HCT116 (cell line): ENCODE data around the gene DHRS7C. TPM values are rescaled to one million over a fixed set of nuclear protein-coding genes. Genes with fewer than 3 reads are reported as not detected.

Source experiments
- ATAC-seq: fragments of 200-7000 bp; cut with Tn5 transposase; 2 replicates; pipeline ENCODE4 v1.9.1; 2020; ENCODE audit warnings: mild to moderate bottlenecking, moderate library complexity
- BruUV-seq: library from RNA; stranded (reverse); fragments of 400-500 nt; replicated peaks from 2 replicates; lab custom pipeline; 2021; lab: Mats Ljungman, UMichigan
- CTCF ChIA-PET: fragments of 300-600 bp; sonication (Branson Sonifier 250); formaldehyde crosslinking; loops from one replicate; lab custom pipeline; 2021; ENCODE audit warnings: antibody characterized with exemption; lab: Charles Lee
- POLR2A ChIA-PET: fragments of 300-600, 350-600 bp; sonication (Branson Sonifier 250); formaldehyde crosslinking; loops from one replicate; lab custom pipeline; 2021; ENCODE audit warnings: antibody characterized with exemption; lab: Charles Lee
- RAD21 ChIA-PET, 2 experiments: fragments of 300-600 bp; sonication (Branson Sonifier 250); formaldehyde crosslinking; loops; one replicate each; lab custom pipeline; 2023; ENCODE audit warnings: low total read pairs in 2 of 2; ENCODE audit not compliant: uncharacterized antibody in 2 of 2, unreplicated experiment in 2 of 2, low non-redundant PET in 1 of 2; lab: Charles Lee
- DNase-seq: peaks from one replicate; pipeline ENCODE4 v3.0.0-alpha.2; 2010; ENCODE audit warnings: low read depth, low spot score
- H2AFZ ChIP-seq: fragments of 200-600 bp; shearing (Covaris generic), sonication (generic); 2 replicates; pipeline ENCODE4 v1.6.1; 2017; ENCODE audit warnings: low read depth, mixed run types, mixed read lengths, antibody characterized with exemption, low read length; ENCODE audit not compliant: poor library complexity, severe bottlenecking
- H3K27ac ChIP-seq: 2 replicates; pipeline ENCODE4 v1.5.1; 2012; ENCODE audit warnings: low read depth, low read length
- H3K27me3 ChIP-seq: fragments of 200-600 bp; sonication (generic); 2 replicates; pipeline ENCODE4 v1.6.1; 2016; ENCODE audit warnings: mixed run types, low read length, mixed read lengths; ENCODE audit not compliant: insufficient read depth
- H3K36me3 ChIP-seq, 2 experiments: fragments of 200-500 bp in 1 of 2; fragments of 200-600 bp in 1 of 2; sonication (Bioruptor generic) in 1 of 2; sonication (generic) in 1 of 2; 2 replicates each; pipeline versions ENCODE4 v1.5.1 to v1.6.1; 2014 to 2016; ENCODE audit warnings: low read length in 2 of 2, inconsistent platforms in 1 of 2, mixed read lengths in 1 of 2, mixed run types in 1 of 2; ENCODE audit not compliant: insufficient read depth in 2 of 2, control insufficient read depth in 1 of 2
- H3K4me1 ChIP-seq, 2 experiments: fragments of 200-600 bp in 1 of 2; sonication (generic) in 1 of 2; 2 replicates each; pipeline versions ENCODE4 v1.5.1 to v1.6.1; 2012 to 2017; ENCODE audit warnings: low read length in 2 of 2, inconsistent platforms in 1 of 2, mild to moderate bottlenecking in 1 of 2, mixed read lengths in 1 of 2, mixed run types in 1 of 2, moderate library complexity in 1 of 2; ENCODE audit not compliant: insufficient read depth in 2 of 2, control insufficient read depth in 1 of 2
- H3K4me2 ChIP-seq: fragments of 200-600 bp; sonication (generic); 2 replicates; pipeline ENCODE4 v1.6.1; 2017; ENCODE audit warnings: mixed run types, low read length, mixed read lengths
- H3K4me3 ChIP-seq, 2 experiments: fragments of 200-600 bp in 1 of 2; sonication (generic) in 1 of 2; replicated peaks in 1 of 2; 2 replicates each; pipeline ENCODE4 v1.5.1; 2011 to 2016; ENCODE audit warnings: low read length in 2 of 2, control low read depth in 1 of 2, low read depth in 1 of 2, mild to moderate bottlenecking in 1 of 2, mixed read lengths in 1 of 2, mixed run types in 1 of 2
- H3K79me2 ChIP-seq: fragments of 200-600 bp; sonication (generic); 2 replicates; pipeline ENCODE4 v1.6.1; 2017; ENCODE audit warnings: mild to moderate bottlenecking, mixed run types, low read length, moderate library complexity, mixed read lengths; ENCODE audit not compliant: insufficient read depth
- H3K9ac ChIP-seq: fragments of 200-600 bp; sonication (generic); 2 replicates; pipeline ENCODE4 v1.6.1; 2016; ENCODE audit warnings: low read length, mixed read lengths
- H3K9me2 ChIP-seq: fragments of 200-600 bp; sonication (generic), shearing (Covaris generic); 2 replicates; pipeline ENCODE4 v1.6.1; 2017; ENCODE audit warnings: mixed run types, mild to moderate bottlenecking, moderate library complexity; ENCODE audit not compliant: insufficient read depth
- H3K9me3 ChIP-seq, 2 experiments: fragments of 200-500 bp in 1 of 2; fragments of 200-600 bp in 1 of 2; sonication (Bioruptor generic) in 1 of 2; sonication (generic) in 1 of 2; 2 replicates each; pipeline ENCODE4 v1.6.1; 2014 to 2017; ENCODE audit warnings: low read length in 2 of 2, mixed read lengths in 2 of 2, inconsistent platforms in 1 of 2, low read depth in 1 of 2, mild to moderate bottlenecking in 1 of 2, mixed run types in 1 of 2, moderate library complexity in 1 of 2; ENCODE audit not compliant: control insufficient read depth in 1 of 2, insufficient read depth in 1 of 2
- H4K20me1 ChIP-seq: fragments of 200-600 bp; sonication (generic), shearing (Covaris generic); 2 replicates; pipeline ENCODE4 v1.6.1; 2017; ENCODE audit warnings: mixed run types, mild to moderate bottlenecking, moderate library complexity; ENCODE audit not compliant: insufficient read depth
- CBX3 ChIP-seq: IDR thresholded peaks from 2 replicates; pipeline ENCODE4 v1.6.1; 2012; ENCODE audit warnings: low read depth
- CEBPB ChIP-seq: IDR thresholded peaks from 2 replicates; pipeline ENCODE4 v1.6.1; 2012; ENCODE audit warnings: low read depth
- EZH2 ChIP-seq: fragments of 200-600 bp; sonication (generic); IDR thresholded peaks from 2 replicates; pipeline ENCODE4 v1.6.1; 2017; ENCODE audit warnings: antibody characterized with exemption, mixed run types
- EZH2phosphoT487 ChIP-seq: fragments of 200-600 bp; IDR thresholded peaks from 2 replicates; pipeline ENCODE4 v1.6.1; 2018; ENCODE audit warnings: antibody characterized with exemption, borderline replicate concordance
- FOSL1 ChIP-seq: IDR thresholded peaks from 2 replicates; pipeline ENCODE4 v1.6.1; 2012; ENCODE audit warnings: low read depth
- JUND ChIP-seq: IDR thresholded peaks from 2 replicates; pipeline ENCODE4 v1.6.1; 2012
- POLR2A ChIP-seq: IDR thresholded peaks from 2 replicates; pipeline ENCODE4 v1.7.0; 2011; ENCODE audit warnings: borderline replicate concordance; ENCODE audit not compliant: insufficient read depth, insufficient read length; ENCODE audit errors: extremely low read depth
- ZFX ChIP-seq: fragments of 450-650 bp; IDR thresholded peaks from 2 replicates; pipeline ENCODE4 v1.6.1; 2017
- ZNF274 ChIP-seq: fragments of 200-500 bp; sonication (Bioruptor generic); IDR thresholded peaks from 2 replicates; pipeline ENCODE4 v1.6.1; 2014; ENCODE audit warnings: mild to moderate bottlenecking, low read depth, low read length, inconsistent platforms
- intact Hi-C: fragments of 100-400 bp; cut with micrococcal nuclease; formaldehyde crosslinking; loops from 2 replicates; pipeline ENCODE4 v1.10.0; 2022
- total RNA-seq: library from RNA; stranded (reverse); gene quantifications from one replicate; pipeline ENCODE4 v1.2.1, GENCODE V29; 2021; ENCODE audit not compliant: unreplicated experiment
- TF ChIP-seq, protein P1 (sequence below): IDR thresholded peaks from 2 replicates; pipeline ENCODE4 v1.6.1; 2012
- TF ChIP-seq, protein P2 (sequence below), 3 experiments: fragments of 200-600 bp in 1 of 3; sonication (generic) in 1 of 3; IDR thresholded peaks in 2 of 3; conservative IDR thresholded peaks in 1 of 3; 2 replicates each; pipeline ENCODE4 v1.5.1; 2012 to 2017; ENCODE audit warnings: low read depth in 2 of 3, low read length in 2 of 3, antibody characterized with exemption in 1 of 3, borderline replicate concordance in 1 of 3, control low read depth in 1 of 3, mild to moderate bottlenecking in 1 of 3, mixed read lengths in 1 of 3, mixed run types in 1 of 3, moderate library complexity in 1 of 3; ENCODE audit not compliant: insufficient read depth in 1 of 3

The DHRS7C gene
- total RNA-seq, 1 experiment from 2014 or later = not detected

DNA sequence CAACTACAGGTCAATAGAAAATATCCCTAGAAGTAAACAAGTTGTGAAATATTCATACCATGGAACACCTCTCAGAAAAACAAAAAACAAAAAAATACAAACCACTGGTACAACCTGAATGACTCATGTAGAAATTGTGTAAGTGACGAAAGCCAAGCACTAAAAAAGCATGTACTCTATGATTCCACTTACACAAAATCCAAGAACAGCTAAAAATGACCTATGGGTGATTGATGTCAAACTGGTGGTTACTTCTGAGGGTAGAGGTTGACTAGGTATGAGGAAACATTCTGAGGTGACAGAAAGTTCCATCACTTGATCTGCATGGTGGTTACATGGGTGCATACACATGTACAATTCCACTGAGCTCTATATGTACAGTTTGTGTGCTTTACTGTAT lies 31.1 kb downstream of the DHRS7C start:
- no peaks in the 10 kb centered on the region for H3K4me1 ChIP-seq
- intact Hi-C loops = no loop called here
- H3K36me3 ChIP-seq = no peaks in the 10 kb centered on the region; a peak in 1 of 4 replicates
- H3K79me2 ChIP-seq = no peaks in the 10 kb centered on the region
- no peaks in the 10 kb centered on the region for H3K9me3 ChIP-seq
- no peak overlapping the region for H2AFZ ChIP-seq
- no peak for TF ChIP-seq CEBPB
- TF ChIP-seq, protein P1, sequence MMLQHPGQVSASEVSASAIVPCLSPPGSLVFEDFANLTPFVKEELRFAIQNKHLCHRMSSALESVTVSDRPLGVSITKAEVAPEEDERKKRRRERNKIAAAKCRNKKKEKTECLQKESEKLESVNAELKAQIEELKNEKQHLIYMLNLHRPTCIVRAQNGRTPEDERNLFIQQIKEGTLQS = no peak
- TF ChIP-seq FOSL1 = no peak
- no peak for TF ChIP-seq ZFX
- TF ChIP-seq, protein P2, sequence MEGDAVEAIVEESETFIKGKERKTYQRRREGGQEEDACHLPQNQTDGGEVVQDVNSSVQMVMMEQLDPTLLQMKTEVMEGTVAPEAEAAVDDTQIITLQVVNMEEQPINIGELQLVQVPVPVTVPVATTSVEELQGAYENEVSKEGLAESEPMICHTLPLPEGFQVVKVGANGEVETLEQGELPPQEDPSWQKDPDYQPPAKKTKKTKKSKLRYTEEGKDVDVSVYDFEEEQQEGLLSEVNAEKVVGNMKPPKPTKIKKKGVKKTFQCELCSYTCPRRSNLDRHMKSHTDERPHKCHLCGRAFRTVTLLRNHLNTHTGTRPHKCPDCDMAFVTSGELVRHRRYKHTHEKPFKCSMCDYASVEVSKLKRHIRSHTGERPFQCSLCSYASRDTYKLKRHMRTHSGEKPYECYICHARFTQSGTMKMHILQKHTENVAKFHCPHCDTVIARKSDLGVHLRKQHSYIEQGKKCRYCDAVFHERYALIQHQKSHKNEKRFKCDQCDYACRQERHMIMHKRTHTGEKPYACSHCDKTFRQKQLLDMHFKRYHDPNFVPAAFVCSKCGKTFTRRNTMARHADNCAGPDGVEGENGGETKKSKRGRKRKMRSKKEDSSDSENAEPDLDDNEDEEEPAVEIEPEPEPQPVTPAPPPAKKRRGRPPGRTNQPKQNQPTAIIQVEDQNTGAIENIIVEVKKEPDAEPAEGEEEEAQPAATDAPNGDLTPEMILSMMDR (IDR thresholded peaks at IDR 0.05 in 2 of 3, conservative IDR thresholded peaks at IDR 0.05 in 1 of 3; ENCODE audit: borderline replicate concordance in 1 of 3, insufficient read depth in 1 of 3, low read depth in 2 of 3, low read length in 2 of 3) = no peak
- TF ChIP-seq EZH2phosphoT487 = no peak
- TF ChIP-seq JUND = no peak
- no peak for TF ChIP-seq EZH2
- no peak for TF ChIP-seq CBX3
- no peak for TF ChIP-seq ZNF274
- no peak for TF ChIP-seq POLR2A
- no peak overlapping the region for H3K4me2 ChIP-seq
- DNase-seq = no peak
- H3K27me3 ChIP-seq = peaks cover 20% of the 10 kb centered on the region; the same call in 1 of the 2 replicates
- CTCF ChIA-PET = interaction anchor here (6.0 kb wide), 1 partner anchor 8 kb away, joined by 30 read pairs; no protein-coding TSS in a partner anchor
- no peak overlapping the region for H3K9ac ChIP-seq
- no peak overlapping the region for H3K27ac ChIP-seq
- no peaks in the 10 kb centered on the region for H4K20me1 ChIP-seq
- ATAC-seq = no peak
- H3K4me3 ChIP-seq = no peak overlapping the region
- RAD21 ChIA-PET = no interaction called here
- BruUV-seq = no TSS peak
- H3K9me2 ChIP-seq = no peaks in the 10 kb centered on the region
- POLR2A ChIA-PET = no interaction called here
